ENCODE results near the gene DIAPH2. TPM values are rescaled to one million over a fixed set of nuclear protein-coding genes. Genes with fewer than 3 reads are reported as not detected.

The DIAPH2 gene
- total and polyA plus RNA-seq, 2 experiments from 2014 or later = 7.5 to 8.1 TPM

DNA sequence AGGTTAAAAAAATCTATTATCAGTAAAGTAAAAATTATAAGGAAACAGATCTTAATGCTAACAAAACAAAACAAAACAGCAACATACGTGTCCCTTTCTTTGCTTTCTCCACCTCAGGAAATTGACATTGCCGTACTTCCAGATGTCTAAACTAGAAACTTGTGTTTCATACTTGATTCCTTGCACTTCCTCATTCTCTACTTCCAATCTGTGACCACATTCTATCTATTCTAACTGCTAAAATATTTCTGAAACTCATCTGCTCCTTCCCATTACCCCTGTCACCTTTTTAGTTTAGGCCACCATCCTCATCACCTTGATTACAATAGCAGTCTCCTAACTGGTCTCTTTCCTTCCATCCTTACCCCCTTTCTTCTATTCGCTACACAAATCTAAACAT is 176.6 kb downstream of the DIAPH2 start:
- Histone ChIP-seq H3K9me3 (ENCODE audit: low read depth) (no peaks in the 10 kb centered on the region), H3K4me3 (no peak overlapping the region), H3K4me2 (ENCODE audit: unreplicated experiment) (no peak overlapping the region), H3K36me3 (ENCODE audit: low read depth) (no peaks in the 10 kb centered on the region), H3K4me1 (ENCODE audit: insufficient read depth) (no peaks in the 10 kb centered on the region), H3K27me3 (replicated peaks; ENCODE audit: insufficient read depth) (no peaks in the 10 kb centered on the region), H3K79me2 (ENCODE audit: insufficient read depth) (no peaks in the 10 kb centered on the region), H3K9ac (no peak overlapping the region), H3K9me2 (ENCODE audit: insufficient read depth) (no peaks in the 10 kb centered on the region), H2AFZ (no peak overlapping the region), H3F3A (ENCODE audit: insufficient read depth) (no peaks in the 10 kb centered on the region), H4K20me1 (ENCODE audit: insufficient read depth) (no peaks in the 10 kb centered on the region), H3K27ac (no peak overlapping the region)
- no peak for DNase-seq
- 94 to 96% methylated on average over 3 of the region's 3 CpGs for WGBS, 2 experiments (ENCODE audit: low coverage in 1 of 2, low lambda C conversion rate in 2 of 2, missing lambda C conversion rate in 2 of 2)
- TF ChIP-seq EZH2phosphoT487 (IDR thresholded peaks at IDR 0.05; ENCODE audit: insufficient read depth, low read depth) (no peak), EZH2 (IDR thresholded peaks at IDR 0.05; ENCODE audit: insufficient read depth, poor library complexity, severe bottlenecking) (no peak)
- in situ Hi-C loops (cut with MboI) = no loop called here

DNA sequence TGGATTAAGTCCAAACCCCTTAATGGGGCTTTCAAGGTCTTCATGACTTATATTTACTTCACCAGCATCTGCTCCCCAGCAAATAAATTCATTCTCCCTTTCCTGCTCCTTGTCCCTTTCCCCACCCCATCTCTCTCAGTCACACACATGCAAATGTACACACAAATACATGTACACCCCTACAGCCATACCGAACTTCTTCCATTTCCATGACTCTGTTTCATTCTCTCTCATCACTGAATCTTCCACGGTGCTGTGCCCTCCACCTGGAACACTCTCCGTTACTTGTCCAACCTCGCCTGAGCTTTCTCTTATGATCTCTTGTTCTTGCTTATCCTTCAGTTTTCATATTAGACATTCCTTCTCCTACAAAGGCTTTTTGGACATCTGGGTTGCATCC is 177.0 kb downstream of the DIAPH2 start:
- no peak overlapping the region for H3K4me3 ChIP-seq
- in situ Hi-C loops (cut with MboI) = no loop called here
- no peaks in the 10 kb centered on the region for H3F3A ChIP-seq (ENCODE audit: insufficient read depth)
- TF ChIP-seq EZH2phosphoT487 (IDR thresholded peaks at IDR 0.05; ENCODE audit: insufficient read depth, low read depth) = no peak
- no peak for TF ChIP-seq EZH2 (IDR thresholded peaks at IDR 0.05; ENCODE audit: insufficient read depth, poor library complexity, severe bottlenecking)
- H2AFZ ChIP-seq = no peak overlapping the region
- H3K9me3 ChIP-seq (ENCODE audit: low read depth) = no peaks in the 10 kb centered on the region
- no peak overlapping the region for H3K27ac ChIP-seq
- DNase-seq = no peak
- no peaks in the 10 kb centered on the region for H3K36me3 ChIP-seq (ENCODE audit: low read depth)
- H3K9me2 ChIP-seq (ENCODE audit: insufficient read depth) = no peaks in the 10 kb centered on the region
- no peaks in the 10 kb centered on the region for H3K4me1 ChIP-seq (ENCODE audit: insufficient read depth)
- H3K9ac ChIP-seq = no peak overlapping the region
- H3K27me3 ChIP-seq (replicated peaks; ENCODE audit: insufficient read depth) = no peaks in the 10 kb centered on the region
- no peak overlapping the region for H3K4me2 ChIP-seq (ENCODE audit: unreplicated experiment)
- no peaks in the 10 kb centered on the region for H4K20me1 ChIP-seq (ENCODE audit: insufficient read depth)
- no peaks in the 10 kb centered on the region for H3K79me2 ChIP-seq (ENCODE audit: insufficient read depth)
- 79 to 85% methylated on average over 4 of the region's 4 CpGs for WGBS, 2 experiments (ENCODE audit: low coverage in 1 of 2, low lambda C conversion rate in 2 of 2, missing lambda C conversion rate in 2 of 2)

DNA sequence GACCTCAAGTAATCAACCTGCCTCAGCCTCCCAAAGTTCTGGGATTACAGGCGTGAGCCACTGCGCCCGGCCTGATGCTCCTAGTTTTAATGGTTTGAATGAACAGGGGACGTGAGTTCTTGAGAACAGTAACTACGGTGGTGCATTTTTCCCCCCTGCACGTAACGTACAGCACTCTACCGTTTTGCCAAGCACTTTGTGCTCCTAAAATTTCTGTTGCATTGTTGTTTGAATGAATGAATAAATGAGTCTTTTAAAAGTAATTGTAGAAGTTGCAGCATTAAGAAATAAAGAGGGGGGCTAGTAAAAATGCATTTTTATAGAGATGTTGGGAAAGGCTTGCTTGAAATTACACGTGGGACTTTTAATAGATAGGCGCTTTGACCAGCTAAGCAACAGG is 199.0 kb downstream of the DIAPH2 start, which contains the start of gene RPA4:
Gene RPA4, plus strand, starts transcription at position 301 of the 400 bp plus-strand sequence. CDS start 403 bp downstream, outside the sequence.
- Histone ChIP-seq H3K36me3 (ENCODE audit: low read depth) (no peaks in the 10 kb centered on the region), H3K27me3 (replicated peaks; ENCODE audit: insufficient read depth) (no peaks in the 10 kb centered on the region), H3K4me3 (no peak within 1 kb of the TSS), H3K9ac (no peak within 1 kb of the TSS), H3K4me2 (ENCODE audit: unreplicated experiment) (no peak within 1 kb of the TSS), H3K9me2 (ENCODE audit: insufficient read depth) (no peaks in the 10 kb centered on the region), H3F3A (ENCODE audit: insufficient read depth) (no peaks in the 10 kb centered on the region), H2AFZ (no peak within 1 kb of the TSS), H3K4me1 (ENCODE audit: insufficient read depth) (no peaks in the 10 kb centered on the region), H3K79me2 (ENCODE audit: insufficient read depth) (no peaks in the 10 kb centered on the region), H3K9me3 (ENCODE audit: low read depth) (no peaks in the 10 kb centered on the region), H3K27ac (no peak within 1 kb of the TSS), H4K20me1 (ENCODE audit: insufficient read depth) (no peaks in the 10 kb centered on the region)
- 95 to 97% methylated on average over 10 of the region's 10 CpGs for WGBS, 2 experiments (ENCODE audit: low coverage in 1 of 2, low lambda C conversion rate in 2 of 2, missing lambda C conversion rate in 2 of 2)
- in situ Hi-C loops (cut with MboI) = no loop called here
- no peak for DNase-seq
- TF ChIP-seq EZH2 (IDR thresholded peaks at IDR 0.05; ENCODE audit: insufficient read depth, poor library complexity, severe bottlenecking) (no peak), EZH2phosphoT487 (IDR thresholded peaks at IDR 0.05; ENCODE audit: insufficient read depth, low read depth) (no peak)

DNA sequence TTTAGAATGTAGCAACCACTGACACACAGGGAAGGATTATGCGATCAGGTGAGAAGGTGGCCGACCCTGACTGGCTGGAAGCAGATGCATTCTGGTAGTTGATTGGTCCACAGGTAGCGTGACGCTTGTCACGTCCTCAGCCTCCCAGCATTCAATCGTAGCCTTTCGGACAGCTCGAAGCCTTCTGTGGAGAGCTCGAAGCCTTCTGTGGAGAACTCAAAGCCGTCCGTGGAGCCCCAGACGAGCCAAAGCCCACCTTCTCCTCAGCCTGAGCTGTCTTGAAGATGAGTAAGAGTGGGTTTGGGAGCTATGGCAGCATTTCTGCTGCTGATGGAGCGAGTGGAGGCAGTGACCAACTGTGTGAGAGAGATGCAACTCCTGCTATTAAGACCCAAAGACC is 199.4 kb downstream of the DIAPH2 start:
- H3K79me2 ChIP-seq (ENCODE audit: insufficient read depth) = no peaks in the 10 kb centered on the region
- H2AFZ ChIP-seq = no peak overlapping the region
- no peak overlapping the region for H3K4me2 ChIP-seq (ENCODE audit: unreplicated experiment)
- no peaks in the 10 kb centered on the region for H4K20me1 ChIP-seq (ENCODE audit: insufficient read depth)
- no peaks in the 10 kb centered on the region for H3K9me2 ChIP-seq (ENCODE audit: insufficient read depth)
- H3K4me1 ChIP-seq (ENCODE audit: insufficient read depth) = no peaks in the 10 kb centered on the region
- H3K9ac ChIP-seq = no peak overlapping the region
- H3F3A ChIP-seq (ENCODE audit: insufficient read depth) = no peaks in the 10 kb centered on the region
- in situ Hi-C loops (cut with MboI) = no loop called here
- DNase-seq = no peak
- H3K27me3 ChIP-seq (replicated peaks; ENCODE audit: insufficient read depth) = no peaks in the 10 kb centered on the region
- no peak overlapping the region for H3K27ac ChIP-seq
- H3K36me3 ChIP-seq (ENCODE audit: low read depth) = no peaks in the 10 kb centered on the region
- no peak for TF ChIP-seq EZH2 (IDR thresholded peaks at IDR 0.05; ENCODE audit: insufficient read depth, poor library complexity, severe bottlenecking)
- no peak for TF ChIP-seq EZH2phosphoT487 (IDR thresholded peaks at IDR 0.05; ENCODE audit: insufficient read depth, low read depth)
- no peak overlapping the region for H3K4me3 ChIP-seq
- no peaks in the 10 kb centered on the region for H3K9me3 ChIP-seq (ENCODE audit: low read depth)
- 96 to 99% methylated on average over 10 to 13 of the region's 13 CpGs for WGBS, 2 experiments (ENCODE audit: low coverage in 1 of 2, low lambda C conversion rate in 2 of 2, missing lambda C conversion rate in 2 of 2)

DNA sequence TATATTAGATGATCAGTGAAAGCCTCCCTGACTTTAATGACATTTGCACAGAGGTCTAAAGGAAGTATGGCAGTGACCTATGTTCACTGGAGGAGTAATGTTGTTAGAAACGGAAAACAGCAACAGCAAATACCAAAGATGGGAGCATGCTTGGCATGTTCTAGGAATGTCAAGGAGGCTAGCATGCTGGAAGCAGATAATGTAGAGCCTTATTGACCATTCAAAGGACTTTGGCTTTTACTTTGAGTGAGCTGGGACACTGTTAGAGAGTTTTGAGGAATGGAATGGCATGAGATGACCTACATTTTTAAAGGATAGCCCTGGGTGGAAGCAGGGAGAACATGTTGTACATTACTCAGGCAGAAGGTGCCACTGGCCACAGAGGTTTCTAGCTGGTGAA is 205.1 kb downstream of the DIAPH2 start:
- no peak for DNase-seq
- Histone ChIP-seq H3F3A (ENCODE audit: insufficient read depth) (no peaks in the 10 kb centered on the region), H3K36me3 (ENCODE audit: low read depth) (no peaks in the 10 kb centered on the region), H3K4me3 (no peak overlapping the region), H3K27me3 (replicated peaks; ENCODE audit: insufficient read depth) (no peaks in the 10 kb centered on the region), H2AFZ (no peak overlapping the region), H3K27ac (no peak overlapping the region), H3K79me2 (ENCODE audit: insufficient read depth) (no peaks in the 10 kb centered on the region), H3K4me2 (ENCODE audit: unreplicated experiment) (no peak overlapping the region), H3K9ac (no peak overlapping the region), H3K9me2 (ENCODE audit: insufficient read depth) (no peaks in the 10 kb centered on the region), H3K9me3 (ENCODE audit: low read depth) (no peaks in the 10 kb centered on the region), H4K20me1 (ENCODE audit: insufficient read depth) (no peaks in the 10 kb centered on the region), H3K4me1 (ENCODE audit: insufficient read depth) (no peaks in the 10 kb centered on the region)
- no peak for TF ChIP-seq EZH2phosphoT487 (IDR thresholded peaks at IDR 0.05; ENCODE audit: insufficient read depth, low read depth)
- no peak for TF ChIP-seq EZH2 (IDR thresholded peaks at IDR 0.05; ENCODE audit: insufficient read depth, poor library complexity, severe bottlenecking)
- in situ Hi-C loops (cut with MboI) = no loop called here
- WGBS, 2 experiments (ENCODE audit: low coverage in 1 of 2, low lambda C conversion rate in 2 of 2, missing lambda C conversion rate in 2 of 2) = 93 to 94% methylated on average over 1 of the region's 1 CpG

All from GM23248 (cell line).